Measurements from ENCODE around the gene PTK6.

DNA sequence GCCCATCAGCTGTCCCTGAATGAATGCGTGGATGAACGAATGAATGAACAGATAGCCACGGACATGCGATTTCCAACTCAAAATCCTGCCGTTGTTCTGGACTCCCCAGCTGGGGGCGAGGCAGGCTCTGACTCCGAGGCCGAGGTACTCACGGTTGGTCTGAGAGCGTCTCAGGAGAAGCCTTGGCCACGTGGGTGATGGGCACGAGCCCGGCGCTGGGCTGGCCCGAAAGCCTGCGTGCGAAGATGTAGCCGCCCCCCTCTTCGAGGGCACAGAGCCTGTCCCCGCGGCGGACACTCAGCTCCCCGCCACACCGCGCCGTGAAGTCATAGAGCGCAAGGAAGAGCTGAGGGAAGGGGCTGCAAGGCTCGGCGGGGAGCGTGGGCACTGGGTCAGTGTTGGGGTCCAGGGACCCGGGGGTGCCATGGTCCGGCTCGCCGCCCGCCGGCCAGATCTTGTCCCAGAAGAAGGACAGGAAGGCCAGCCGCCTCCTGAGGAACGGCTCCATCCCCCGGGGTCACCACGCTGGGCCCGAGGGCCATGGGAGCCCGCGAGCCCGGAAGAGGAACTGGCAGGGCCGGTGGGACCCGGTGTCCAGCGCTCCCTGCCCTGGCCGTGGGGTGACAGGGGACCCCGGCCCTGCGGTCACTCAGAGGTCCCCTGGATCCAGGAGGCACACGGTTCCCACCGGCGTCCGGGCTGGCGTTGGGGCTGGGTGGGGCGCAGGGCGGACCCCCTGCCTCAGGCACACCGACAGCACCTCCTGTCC lies 10.0 kb upstream of the PTK6 start:
- TF ChIP-seq CTCF (IDR thresholded peaks at IDR 0.05) = no peak
- TF ChIP-seq POLR2A (IDR thresholded peaks at IDR 0.05; ENCODE audit: low read depth) = no peak
- no peak for TF ChIP-seq EP300 (IDR thresholded peaks at IDR 0.05)
